ENCODE measurements around the gene KAT6B. TPM values are rescaled to one million over a fixed set of nuclear protein-coding genes. Genes with fewer than 3 reads are reported as not detected.
A peak's percentile ranks its signal among the peaks of the same experiment; 100 is the strongest.

KAT6B gene
- total and polyA plus RNA-seq, 10 of the 15 experiments (the other 5 are each of a cell fraction or from before 2014, with no cell fraction given): 2.7 to 22.6 (median 15.7) TPM

DNA sequence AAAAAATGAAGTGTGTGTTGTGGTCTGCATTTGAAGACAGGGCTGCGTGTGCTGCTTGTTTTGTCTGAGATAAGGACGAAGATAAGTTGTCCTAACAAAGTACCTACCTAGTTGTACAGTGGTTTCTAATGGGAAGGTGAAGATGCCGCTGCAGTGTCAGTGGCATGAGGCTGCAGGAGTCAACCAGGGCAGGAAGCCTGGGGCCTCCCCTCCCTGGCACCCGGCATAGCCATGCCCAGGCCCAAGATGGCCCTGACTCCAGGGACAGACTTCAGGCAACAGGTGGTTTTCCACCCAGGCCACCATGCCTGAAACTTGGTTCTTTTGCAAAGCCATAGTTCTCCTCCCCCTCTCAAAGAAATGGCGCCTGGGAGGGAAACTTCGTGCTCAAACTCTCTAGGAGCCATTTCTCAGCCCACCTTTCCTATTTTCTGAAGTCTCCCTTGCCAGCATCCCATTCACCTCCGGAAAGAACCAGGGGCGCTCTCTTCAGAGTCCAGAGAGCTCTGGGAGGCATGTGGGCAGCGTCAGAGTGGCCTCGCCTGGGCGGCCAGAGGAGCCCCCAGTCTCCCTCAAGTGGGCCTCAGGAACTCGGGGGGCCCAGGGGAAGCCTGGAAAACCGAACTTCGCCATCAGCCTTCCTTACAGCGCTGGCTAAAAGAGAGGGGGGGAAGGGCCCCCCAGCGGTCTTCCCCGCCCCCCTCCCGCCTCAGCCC lies 2.1 kb upstream of the KAT6B start:
- peak overlapping the region; percentile 83 for H2AFZ ChIP-seq (ENCODE audit: control insufficient read depth, low read depth, low read length)
- ChIA-PET POLR2A (interaction anchor here (0.6 to 0.8 kb wide), 4 partner anchors 54 to 317 kb away, joined by 3 to 4 read pairs (median 4); no protein-coding TSS in a partner anchor), SMC1A (ENCODE audit: uncharacterized antibody, unreplicated experiment) (interaction anchor here (0.6 to 4.6 kb wide), 19 partner anchors 30 to 581 kb away, joined by 3 to 22 read pairs (median 3); no protein-coding TSS in a partner anchor), CTCF (interaction anchor here (1.0 to 2.8 kb wide), 4 partner anchors 48 to 196 kb away, joined by 3 to 17 read pairs (median 4); no protein-coding TSS in a partner anchor), RAD21 (ENCODE audit: unreplicated experiment) (interaction anchor here (0.9 to 2.1 kb wide), 10 partner anchors 16 to 548 kb away, joined by 3 to 9 read pairs (median 4); no protein-coding TSS in a partner anchor)
- H3K4me2 ChIP-seq (ENCODE audit: control insufficient read depth, insufficient read depth): peak overlapping the region; percentile 94
- H3K27ac ChIP-seq (ENCODE audit: control insufficient read depth, insufficient read depth): peak overlapping the region; percentile 91
- in situ Hi-C loops (cut with MboI): no loop called here
- TF ChIP-seq SIN3A (IDR thresholded peaks at IDR 0.05; ENCODE audit: low read depth, low read length): no peak
- peak; percentile 29; the same call in 1 of the 2 replicates for TF ChIP-seq CHD2 (IDR thresholded peaks at IDR 0.05; ENCODE audit: borderline replicate concordance, low read depth, low read length)
- TF ChIP-seq GABPA (IDR thresholded peaks at IDR 0.05; ENCODE audit: low read depth): no peak
- TF ChIP-seq FOXK2 (IDR thresholded peaks at IDR 0.05): no peak
- TF ChIP-seq MTA2 (IDR thresholded peaks at IDR 0.05; ENCODE audit: low read depth): 0 out of 2 replicates have a peak, but pooled peaks have one; percentile 22
- 0 out of 2 replicates have a peak, but pooled peaks have one; percentile 19 for TF ChIP-seq NBN (IDR thresholded peaks at IDR 0.05)
- TF ChIP-seq STAT1 (conservative IDR thresholded peaks at IDR 0.05): no peak
- TF ChIP-seq, protein P1, sequence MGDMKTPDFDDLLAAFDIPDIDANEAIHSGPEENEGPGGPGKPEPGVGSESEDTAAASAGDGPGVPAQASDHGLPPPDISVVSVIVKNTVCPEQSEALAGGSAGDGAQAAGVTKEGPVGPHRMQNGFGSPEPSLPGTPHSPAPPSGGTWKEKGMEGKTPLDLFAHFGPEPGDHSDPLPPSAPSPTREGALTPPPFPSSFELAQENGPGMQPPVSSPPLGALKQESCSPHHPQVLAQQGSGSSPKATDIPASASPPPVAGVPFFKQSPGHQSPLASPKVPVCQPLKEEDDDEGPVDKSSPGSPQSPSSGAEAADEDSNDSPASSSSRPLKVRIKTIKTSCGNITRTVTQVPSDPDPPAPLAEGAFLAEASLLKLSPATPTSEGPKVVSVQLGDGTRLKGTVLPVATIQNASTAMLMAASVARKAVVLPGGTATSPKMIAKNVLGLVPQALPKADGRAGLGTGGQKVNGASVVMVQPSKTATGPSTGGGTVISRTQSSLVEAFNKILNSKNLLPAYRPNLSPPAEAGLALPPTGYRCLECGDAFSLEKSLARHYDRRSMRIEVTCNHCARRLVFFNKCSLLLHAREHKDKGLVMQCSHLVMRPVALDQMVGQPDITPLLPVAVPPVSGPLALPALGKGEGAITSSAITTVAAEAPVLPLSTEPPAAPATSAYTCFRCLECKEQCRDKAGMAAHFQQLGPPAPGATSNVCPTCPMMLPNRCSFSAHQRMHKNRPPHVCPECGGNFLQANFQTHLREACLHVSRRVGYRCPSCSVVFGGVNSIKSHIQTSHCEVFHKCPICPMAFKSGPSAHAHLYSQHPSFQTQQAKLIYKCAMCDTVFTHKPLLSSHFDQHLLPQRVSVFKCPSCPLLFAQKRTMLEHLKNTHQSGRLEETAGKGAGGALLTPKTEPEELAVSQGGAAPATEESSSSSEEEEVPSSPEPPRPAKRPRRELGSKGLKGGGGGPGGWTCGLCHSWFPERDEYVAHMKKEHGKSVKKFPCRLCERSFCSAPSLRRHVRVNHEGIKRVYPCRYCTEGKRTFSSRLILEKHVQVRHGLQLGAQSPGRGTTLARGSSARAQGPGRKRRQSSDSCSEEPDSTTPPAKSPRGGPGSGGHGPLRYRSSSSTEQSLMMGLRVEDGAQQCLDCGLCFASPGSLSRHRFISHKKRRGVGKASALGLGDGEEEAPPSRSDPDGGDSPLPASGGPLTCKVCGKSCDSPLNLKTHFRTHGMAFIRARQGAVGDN (IDR thresholded peaks at IDR 0.05): peak; percentile 50; the same call in 1 of the 2 replicates
- no peak for TF ChIP-seq PML (IDR thresholded peaks at IDR 0.05; ENCODE audit: low read length)
- peak; percentile 5; the same call in 1 of the 2 replicates for TF ChIP-seq EED (IDR thresholded peaks at IDR 0.05; ENCODE audit: low read depth)
- TF ChIP-seq HDAC2 (IDR thresholded peaks at IDR 0.05): no peak
- peak; percentile 55 for TF ChIP-seq IKZF1 (conservative IDR thresholded peaks at IDR 0.05)
- TF ChIP-seq YY1 (IDR thresholded peaks at IDR 0.05; ENCODE audit: low read depth, low read length): peak; percentile 82
- TF ChIP-seq LARP7 (IDR thresholded peaks at IDR 0.05): peak; percentile 35; the same call in 1 of the 2 replicates
- no peaks in the 10 kb centered on the region for H3K36me3 ChIP-seq (ENCODE audit: control insufficient read depth in 2 of 2, insufficient read depth in 2 of 2, low read length in 1 of 2)
- TSS peak; percentile 81 for BruUV-seq (replicated peaks)
- H3K4me3 ChIP-seq: peak overlapping the region; percentile 88
- no peaks in the 10 kb centered on the region for H3K27me3 ChIP-seq (replicated peaks in 1 of 2; ENCODE audit: control insufficient read depth in 2 of 2, insufficient read depth in 2 of 2, low read length in 1 of 2)
- peaks cover 9% of the 10 kb centered on the region; the same call in 1 of the 2 replicates for H3K4me1 ChIP-seq (ENCODE audit: control insufficient read depth, insufficient read depth, low read length)
- DNase-seq (ENCODE audit: low read depth, low spot score) (no peak), ATAC-seq (no peak), FAIRE-seq (no peak)
- 13% methylated on average over 16 of the region's 18 CpGs for WGBS (ENCODE audit: insufficient coverage, insufficient replicate concordance, low lambda C conversion rate, missing lambda C conversion rate)
- peaks cover 30% of the 10 kb centered on the region for H3K79me2 ChIP-seq (ENCODE audit: control insufficient read depth, insufficient read depth, low read length)
- intact Hi-C loops (cut with micrococcal nuclease; ENCODE audit: unreplicated experiment): loop anchor here (10.0 kb wide), 2 partner anchors 400 to 670 kb away; partner anchors contain the start of genes ADK and AP3M1
- peak overlapping the region; percentile 92 for H3K9ac ChIP-seq (ENCODE audit: control insufficient read depth, insufficient read depth, low read length)
- no peaks in the 10 kb centered on the region for H3K9me3 ChIP-seq (replicated peaks; ENCODE audit: control insufficient read depth, insufficient read depth, low read length)
- no peaks in the 10 kb centered on the region for H4K20me1 ChIP-seq (ENCODE audit: control insufficient read depth, insufficient read depth)
